WTC11 (cell line): ENCODE data around the gene UGT8.

Source experiments
- ATF2 ChIP-seq: sonication (generic); formaldehyde crosslinking; IDR thresholded peaks from 2 replicates; pipeline ENCODE4 v1.8.1; 2022; ENCODE audit warnings: low read depth, missing genetic modification reagents, borderline replicate concordance
- ATF3 ChIP-seq: sonication (generic); formaldehyde crosslinking; conservative IDR thresholded peaks from 2 replicates; pipeline ENCODE4 v1.8.1; 2022; ENCODE audit warnings: mild to moderate bottlenecking, missing genetic modification reagents
- CTCF ChIP-seq: fragments of 200-600 bp; IDR thresholded peaks from 2 replicates; pipeline ENCODE4 v1.8.0; 2022; ENCODE audit warnings: antibody characterized with exemption
- E2F4 ChIP-seq: sonication (generic); formaldehyde crosslinking; IDR thresholded peaks from 2 replicates; pipeline ENCODE4 v1.8.1; 2022; ENCODE audit warnings: low read depth, mild to moderate bottlenecking, moderate library complexity, missing genetic modification reagents, borderline replicate concordance
- FOXJ3 ChIP-seq: sonication (generic); formaldehyde crosslinking; IDR thresholded peaks from 2 replicates; pipeline ENCODE4 v1.9.0; 2021; ENCODE audit warnings: missing genetic modification reagents, mild to moderate bottlenecking, borderline replicate concordance
- IRF2 ChIP-seq: sonication (generic); formaldehyde crosslinking; IDR thresholded peaks from 2 replicates; pipeline ENCODE4 v1.8.0; 2022; ENCODE audit warnings: low read depth, missing genetic modification reagents, borderline replicate concordance
- JUN ChIP-seq: sonication (generic); formaldehyde crosslinking; IDR thresholded peaks from 2 replicates; pipeline ENCODE4 v1.8.0; 2023; ENCODE audit warnings: mild to moderate bottlenecking, missing genetic modification reagents
- NFYB ChIP-seq: sonication (generic); formaldehyde crosslinking; conservative IDR thresholded peaks from 2 replicates; pipeline ENCODE4 v1.8.0; 2022; ENCODE audit warnings: low read depth, missing genetic modification reagents
- OVOL2 ChIP-seq: fragments of 250-450 bp; sonication (Bioruptor Pico); IDR thresholded peaks from 2 replicates; pipeline ENCODE4 v1.9.0; 2021; ENCODE audit warnings: mild to moderate bottlenecking, borderline replicate concordance
- SP1 ChIP-seq: sonication (generic); formaldehyde crosslinking; conservative IDR thresholded peaks from 2 replicates; pipeline ENCODE4 v1.8.1; 2022; ENCODE audit warnings: missing genetic modification reagents
- TCF7 ChIP-seq: sonication (generic); formaldehyde crosslinking; IDR thresholded peaks from 2 replicates; pipeline ENCODE4 v1.8.0; 2022; ENCODE audit warnings: mild to moderate bottlenecking, low read depth, missing genetic modification reagents, moderate library complexity
- USF2 ChIP-seq: sonication (generic); formaldehyde crosslinking; IDR thresholded peaks from 2 replicates; pipeline ENCODE4 v1.8.1; 2023; ENCODE audit warnings: mild to moderate bottlenecking, missing genetic modification reagents, moderate library complexity
- ZNF263 ChIP-seq: sonication (generic); formaldehyde crosslinking; IDR thresholded peaks from 2 replicates; pipeline ENCODE4 v1.8.1; 2022; ENCODE audit warnings: low read depth, mild to moderate bottlenecking, moderate library complexity, missing genetic modification reagents

GRCh38 chr4:114692958-114693357, 94.4 kb downstream of the UGT8 start:
- no peak for TF ChIP-seq OVOL2 (CRISPR knock-in tag)
- TF ChIP-seq ATF2, result no peak
- no peak for TF ChIP-seq JUN (CRISPR knock-in tag)
- TF ChIP-seq CTCF, result no peak
- no peak for TF ChIP-seq TCF7
- TF ChIP-seq SP1 (CRISPR knock-in tag), result no peak
- no peak for TF ChIP-seq ZNF263
- no peak for TF ChIP-seq USF2 (CRISPR knock-in tag)
- no peak for TF ChIP-seq NFYB
- no peak for TF ChIP-seq IRF2
- TF ChIP-seq E2F4 (CRISPR knock-in tag), result no peak
- no peak for TF ChIP-seq FOXJ3 (CRISPR knock-in tag)
- no peak for TF ChIP-seq ATF3 (CRISPR knock-in tag)
